MCF 10A (cell line): ENCODE data around the gene ABHD16A. TPM values are rescaled to one million over a fixed set of nuclear protein-coding genes. Genes with fewer than 3 reads are reported as not detected.

Experiments used
- BruUV-seq: library from RNA; stranded (reverse); fragments of 400-500 nt; replicated peaks from 2 replicates; lab custom pipeline; 2021; lab: Mats Ljungman, UMichigan
- CTCF ChIA-PET: fragments of 300-600 bp; sonication (Branson Sonifier 250); formaldehyde crosslinking; extraction: SDS; loops from one replicate; lab custom pipeline; 2021; ENCODE audit warnings: antibody characterized with exemption, inconsistent platforms; lab: Yijun Ruan, JAX
- POLR2A ChIA-PET: fragments of 300-600, 350-650 bp; sonication (Branson Sonifier 250); formaldehyde crosslinking; extraction: SDS; loops from one replicate; lab custom pipeline; 2020; ENCODE audit warnings: antibody characterized with exemption, inconsistent platforms; lab: Yijun Ruan, JAX
- DNase-seq: peaks from one replicate; pipeline ENCODE4 v3.0.0-alpha.2; 2018; ENCODE audit not compliant: unreplicated experiment
- H3K27ac Mint-ChIP-seq: one replicate; pipeline ENCODE4 v1.8.0; 2022; ENCODE audit warnings: mild to moderate bottlenecking, low read depth, mixed read lengths; ENCODE audit not compliant: unreplicated experiment
- H3K27me3 Mint-ChIP-seq: one replicate; pipeline ENCODE4 v1.8.0; 2022; ENCODE audit warnings: mixed read lengths; ENCODE audit not compliant: insufficient read depth, unreplicated experiment
- H3K36me3 Mint-ChIP-seq: one replicate; pipeline ENCODE4 v1.8.0; 2022; ENCODE audit warnings: mild to moderate bottlenecking, moderate library complexity, mixed read lengths; ENCODE audit not compliant: insufficient read depth, unreplicated experiment
- H3K4me1 Mint-ChIP-seq: one replicate; pipeline ENCODE4 v1.8.0; 2022; ENCODE audit warnings: mixed read lengths; ENCODE audit not compliant: insufficient read depth, unreplicated experiment
- H3K4me3 Mint-ChIP-seq: one replicate; pipeline ENCODE4 v1.8.0; 2022; ENCODE audit warnings: mild to moderate bottlenecking, moderate library complexity, mixed read lengths; ENCODE audit not compliant: unreplicated experiment
- H3K9me3 Mint-ChIP-seq: one replicate; pipeline ENCODE4 v1.8.0; 2022; ENCODE audit warnings: mixed read lengths; ENCODE audit not compliant: unreplicated experiment
- intact Hi-C: fragments of 100-400 bp; cut with micrococcal nuclease; formaldehyde crosslinking; loops from 2 replicates; pipeline ENCODE4 v1.14.1; 2022
- total RNA-seq: library from RNA; stranded (reverse); gene quantifications from 2 replicates; pipeline ENCODE4 v1.2.3, GENCODE V29; 2022
- TF ChIP-seq, protein P1 (sequence below): fragments of 200-600 bp; IDR thresholded peaks from one replicate; pipeline ENCODE4 v1.8.0; 2022; ENCODE audit warnings: antibody characterized with exemption, mild to moderate bottlenecking; ENCODE audit not compliant: unreplicated experiment

Gene ABHD16A
- total RNA-seq, 1 experiment from 2014 or later, result 32.1 TPM

DNA sequence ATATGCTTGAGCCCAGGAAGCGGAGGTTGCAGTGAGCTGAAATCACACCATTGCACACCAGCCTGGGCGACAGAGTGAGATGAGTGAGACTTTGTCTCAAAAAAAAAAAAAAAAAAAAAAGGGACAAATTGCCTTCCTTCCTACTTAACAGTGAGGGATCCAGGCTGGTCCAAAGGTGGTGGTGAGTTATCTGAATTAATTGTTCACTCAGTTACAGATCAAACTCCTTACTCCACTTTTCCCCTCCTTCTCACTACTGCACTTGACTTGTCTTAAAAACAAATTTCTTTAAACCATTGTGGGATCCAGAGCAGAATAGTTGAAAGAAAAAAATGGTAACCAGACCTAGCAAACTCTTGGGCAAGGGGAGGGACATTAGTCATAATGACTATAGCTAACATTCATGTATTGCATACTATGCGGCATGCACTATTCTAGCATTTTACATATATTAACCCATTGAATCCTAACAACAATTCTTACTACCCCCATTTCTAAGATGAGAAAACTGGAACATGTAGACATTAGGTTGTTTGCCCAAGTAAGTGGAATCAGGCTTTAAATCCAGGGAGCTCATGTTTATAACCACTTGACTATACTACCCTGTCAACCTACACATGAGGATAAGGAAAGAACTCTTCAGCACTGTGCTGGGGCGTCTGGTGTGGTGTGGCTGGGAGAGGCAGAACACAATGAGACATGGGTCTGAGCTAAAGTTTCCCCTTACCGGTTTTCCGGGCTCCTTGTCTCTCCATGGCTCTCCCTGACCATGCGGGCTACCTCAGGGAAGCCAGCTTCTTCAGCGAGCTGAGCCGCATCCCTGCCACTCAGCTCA is 39.8 kb downstream of the ABHD16A start:
- TF ChIP-seq, protein P1, sequence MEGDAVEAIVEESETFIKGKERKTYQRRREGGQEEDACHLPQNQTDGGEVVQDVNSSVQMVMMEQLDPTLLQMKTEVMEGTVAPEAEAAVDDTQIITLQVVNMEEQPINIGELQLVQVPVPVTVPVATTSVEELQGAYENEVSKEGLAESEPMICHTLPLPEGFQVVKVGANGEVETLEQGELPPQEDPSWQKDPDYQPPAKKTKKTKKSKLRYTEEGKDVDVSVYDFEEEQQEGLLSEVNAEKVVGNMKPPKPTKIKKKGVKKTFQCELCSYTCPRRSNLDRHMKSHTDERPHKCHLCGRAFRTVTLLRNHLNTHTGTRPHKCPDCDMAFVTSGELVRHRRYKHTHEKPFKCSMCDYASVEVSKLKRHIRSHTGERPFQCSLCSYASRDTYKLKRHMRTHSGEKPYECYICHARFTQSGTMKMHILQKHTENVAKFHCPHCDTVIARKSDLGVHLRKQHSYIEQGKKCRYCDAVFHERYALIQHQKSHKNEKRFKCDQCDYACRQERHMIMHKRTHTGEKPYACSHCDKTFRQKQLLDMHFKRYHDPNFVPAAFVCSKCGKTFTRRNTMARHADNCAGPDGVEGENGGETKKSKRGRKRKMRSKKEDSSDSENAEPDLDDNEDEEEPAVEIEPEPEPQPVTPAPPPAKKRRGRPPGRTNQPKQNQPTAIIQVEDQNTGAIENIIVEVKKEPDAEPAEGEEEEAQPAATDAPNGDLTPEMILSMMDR, result no peak
- no peaks in the 10 kb centered on the region for H3K27me3 Mint-ChIP-seq
- POLR2A ChIA-PET, result interaction anchor here (0.5 to 7.9 kb wide), 19 partner anchors 11 to 532 kb away, joined by 3 to 263 read pairs (median 12); partner anchors contain the start of genes ABHD16A, APOM, ATP6V1G2 and BAG6
- no peaks in the 10 kb centered on the region for H3K9me3 Mint-ChIP-seq
- DNase-seq, result peak; percentile 48
- peak overlapping the region; percentile 99 for H3K27ac Mint-ChIP-seq
- peak overlapping the region; percentile 99 for H3K4me3 Mint-ChIP-seq
- peaks cover 77% of the 10 kb centered on the region for H3K36me3 Mint-ChIP-seq
- H3K4me1 Mint-ChIP-seq, result peaks cover 43% of the 10 kb centered on the region
- intact Hi-C loops, result loop anchor here (5.0 kb wide), 1 partner anchor 41 kb away; the partner anchor contains the start of gene PRRC2A
- CTCF ChIA-PET, result interaction anchor here (0.6 to 0.9 kb wide), 5 partner anchors 8 to 390 kb away, joined by 4 to 9 read pairs (median 4); partner anchors contain the start of gene APOM
- BruUV-seq, result no TSS peak

GRCh38 chr6:31662124-31662723 is 40.9 kb downstream of the ABHD16A start:
- DNase-seq, result no peak
- H3K27ac Mint-ChIP-seq, result no peak overlapping the region
- CTCF ChIA-PET, result interaction anchor here (0.6 to 0.7 kb wide), 3 partner anchors 119 to 391 kb away, joined by 3 to 4 read pairs (median 4); no protein-coding TSS in a partner anchor
- POLR2A ChIA-PET, result interaction anchor here (0.8 to 7.9 kb wide), 8 partner anchors 10 to 309 kb away, joined by 3 to 263 read pairs (median 6); partner anchors contain the start of genes APOM, ATP6V1G2, BAG6 and DXO
- intact Hi-C loops, result loop anchor here (5.0 kb wide), 1 partner anchor 40 kb away; the partner anchor contains the start of gene PRRC2A
- TF ChIP-seq, protein P1, result no peak
- H3K4me1 Mint-ChIP-seq, result peaks cover 42% of the 10 kb centered on the region
- H3K36me3 Mint-ChIP-seq, result peaks cover 69% of the 10 kb centered on the region
- H3K4me3 Mint-ChIP-seq, result peak overlapping the region; percentile 89
- BruUV-seq, result no TSS peak
- no peaks in the 10 kb centered on the region for H3K9me3 Mint-ChIP-seq
- H3K27me3 Mint-ChIP-seq, result no peaks in the 10 kb centered on the region

- H3K4me1 Mint-ChIP-seq, result peaks cover 44% of the 10 kb centered on the region
- intact Hi-C loops, result loop anchor here (5.0 kb wide), 1 partner anchor 39 kb away; the partner anchor contains the start of gene PRRC2A
- no peak for DNase-seq
- ChIA-PET POLR2A (interaction anchor here (0.6 to 7.9 kb wide), 31 partner anchors 9 to 1657 kb away, joined by 3 to 263 read pairs (median 3); partner anchors contain the start of genes APOM, ATP6V1G2, BAG6 and CLIC1), CTCF (interaction anchor here (0.6 to 0.9 kb wide), 3 partner anchors 37 to 164 kb away, joined by 3 read pairs; partner anchors contain the start of gene ABHD16A)
- H3K27me3 Mint-ChIP-seq, result no peaks in the 10 kb centered on the region
- peak overlapping the region; percentile 64 for H3K27ac Mint-ChIP-seq
- peak overlapping the region; percentile 89 for H3K4me3 Mint-ChIP-seq
- H3K9me3 Mint-ChIP-seq, result no peaks in the 10 kb centered on the region
- peaks cover 68% of the 10 kb centered on the region for H3K36me3 Mint-ChIP-seq
- TF ChIP-seq, protein P1, result no peak
- BruUV-seq, result no TSS peak
Measured at GRCh38 chr6:31661262-31662123, 41.6 kb downstream of the ABHD16A start.
